CD4-positive, alpha-beta T cell (primary cell): Measurements from ENCODE around the gene IQGAP1. TPM values are rescaled to one million over a fixed set of nuclear protein-coding genes. Genes with fewer than 3 reads are reported as not detected.
A peak's percentile ranks its signal among the peaks of the same experiment; 100 is the strongest.

ENCODE experiments used
- ATAC-seq: fragments of 200-7000 bp; cut with Tn5 transposase; one replicate; pipeline ENCODE4 v1.10.0; 2022; ENCODE audit warnings: mild to moderate bottlenecking; ENCODE audit not compliant: poor library complexity
- CTCF ChIA-PET: fragments of 350-600 bp; sonication (Branson Sonifier 250); formaldehyde crosslinking; loops from one replicate; lab custom pipeline; 2021; ENCODE audit warnings: antibody characterized with exemption, inconsistent platforms; lab: Charles Lee
- POLR2A ChIA-PET: fragments of 350-600 bp; sonication (Branson Sonifier 250); formaldehyde crosslinking; loops from one replicate; lab custom pipeline; 2021; ENCODE audit warnings: antibody characterized with exemption, inconsistent platforms; lab: Charles Lee
- DNase-seq, 14 experiments: peaks; one replicate each; pipeline ENCODE4 v3.0.0-alpha.2; 2013 to 2020; ENCODE audit warnings: mixed read lengths in 2 of 14
- H3K27ac ChIP-seq, 2 donors: one replicate each; pipeline versions ENCODE4 v1.5.1 to v1.7.0; 2013; ENCODE audit warnings: low read length in 2 of 2, low read depth in 1 of 2, mild to moderate bottlenecking in 1 of 2
- H3K27me3 ChIP-seq, 2 experiments: 1 replicate in 1 of 2; 2 replicates in 1 of 2; pipeline versions ENCODE4 v1.6.1 to v1.7.0; 2013; ENCODE audit warnings: low read length in 2 of 2, control low read depth in 1 of 2, mild to moderate bottlenecking in 1 of 2, moderate library complexity in 1 of 2; ENCODE audit not compliant: insufficient read depth in 2 of 2, control insufficient read depth in 1 of 2
- H3K36me3 ChIP-seq: one replicate; pipeline ENCODE4 v1.6.1; 2013; ENCODE audit warnings: low read length, control low read depth; ENCODE audit not compliant: insufficient read depth
- H3K4me1 ChIP-seq: one replicate; pipeline ENCODE4 v1.6.1; 2013; ENCODE audit warnings: low read length, control low read depth; ENCODE audit not compliant: insufficient read depth
- H3K4me3 ChIP-seq: one replicate; pipeline ENCODE4 v1.5.1; 2013; ENCODE audit warnings: mild to moderate bottlenecking, low read length, moderate library complexity
- H3K9me3 ChIP-seq, 2 experiments: 1 replicate in 1 of 2; 2 replicates in 1 of 2; pipeline versions ENCODE4 v1.6.1 to v1.7.0; 2013; ENCODE audit warnings: low read length in 2 of 2, mild to moderate bottlenecking in 2 of 2, control low read depth in 1 of 2, moderate library complexity in 1 of 2; ENCODE audit not compliant: control insufficient read depth in 1 of 2, insufficient read depth in 1 of 2
- H3K27ac Mint-ChIP-seq: one replicate; pipeline ENCODE4 v1.8.0; 2020; ENCODE audit warnings: mixed read lengths
- H3K27me3 Mint-ChIP-seq: one replicate; pipeline ENCODE4 v1.8.0; 2021; ENCODE audit warnings: mixed read lengths
- H3K36me3 Mint-ChIP-seq: one replicate; pipeline ENCODE4 v1.8.0; 2021; ENCODE audit warnings: low read depth, mixed read lengths
- H3K4me1 Mint-ChIP-seq: one replicate; pipeline ENCODE4 v1.8.0; 2021; ENCODE audit warnings: low read depth, mixed read lengths
- H3K4me3 Mint-ChIP-seq: one replicate; pipeline ENCODE4 v1.8.0; 2020; ENCODE audit warnings: mild to moderate bottlenecking, mixed read lengths
- H3K9me3 Mint-ChIP-seq: one replicate; pipeline ENCODE4 v1.8.0; 2020; ENCODE audit warnings: mixed read lengths
- intact Hi-C, 2 experiments: fragments of 100-400 bp; cut with DNase I in 1 of 2; cut with micrococcal nuclease in 1 of 2; formaldehyde crosslinking; loops; one replicate each; pipeline versions ENCODE4 v1.15.1 to v1.9.0; 2023 to 2025; cut with DNase I, micrococcal nuclease
- total RNA-seq, 174 experiments: library from RNA in 2 of 174; stranded (reverse) in 2 of 174; gene quantifications; one replicate each; pipeline ENCODE4 v1.2.3 and lab custom pipeline; 2021 to 2026
- TF ChIP-seq, protein P1 (sequence below): fragments of 200-600 bp; IDR thresholded peaks from one replicate; pipeline ENCODE4 v1.8.0; 2022; ENCODE audit warnings: antibody characterized with exemption, mild to moderate bottlenecking

The IQGAP1 gene
- total RNA-seq, 2 experiments from 2014 or later: 76.8 to 78.7 TPM

DNA sequence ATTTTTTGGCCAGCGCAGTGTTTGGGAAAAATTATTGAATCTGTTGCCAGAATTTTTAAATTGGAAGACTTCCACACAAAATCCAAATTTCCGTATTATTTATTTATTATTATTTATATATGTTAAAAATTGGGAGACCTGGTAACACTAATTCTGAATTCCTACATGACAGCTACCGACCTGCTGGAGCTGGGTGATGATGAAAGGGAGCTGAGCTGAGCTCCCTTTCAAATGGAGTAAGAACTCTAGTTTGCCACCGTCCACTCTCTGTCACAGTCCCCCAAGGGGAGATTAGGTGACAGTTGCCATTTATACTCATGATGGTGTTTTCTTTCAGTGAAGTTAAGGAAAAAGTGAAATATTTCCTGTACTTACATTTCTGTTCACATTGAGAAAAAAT is 143.1 kb downstream of the IQGAP1 start:
- Mint-ChIP-seq H3K27me3 (no peaks in the 10 kb centered on the region), H3K27ac (peak overlapping the region; percentile 92), H3K9me3 (no peaks in the 10 kb centered on the region)

GRCh38 chr15:90535254-90535653 is 147.2 kb downstream of the IQGAP1 start:
- ChIA-PET POLR2A (interaction anchor here (0.7 to 2.1 kb wide), 2 partner anchors 26 to 141 kb away, joined by 3 to 6 read pairs; no protein-coding TSS in a partner anchor), CTCF (no interaction called here)
- H3K36me3 ChIP-seq: no peaks in the 10 kb centered on the region
- H3K4me1 Mint-ChIP-seq: peaks cover 91% of the 10 kb centered on the region
- H3K27me3 ChIP-seq: no peaks in the 10 kb centered on the region
- intact Hi-C loops: loop anchor here in 1 of 2 experiments (5.0 kb wide), 1 partner anchor 37 kb away; no protein-coding TSS in a partner anchor
- H3K27me3 Mint-ChIP-seq: no peaks in the 10 kb centered on the region
- no peak for ATAC-seq
- H3K27ac Mint-ChIP-seq: peak overlapping the region; percentile 97
- no peaks in the 10 kb centered on the region for H3K9me3 Mint-ChIP-seq
- no peak for DNase-seq
- H3K27ac ChIP-seq: no peak overlapping the region
- peak overlapping the region; percentile 4 for H3K4me3 Mint-ChIP-seq
- peaks cover 21% of the 10 kb centered on the region for H3K36me3 Mint-ChIP-seq
- TF ChIP-seq, protein P1, sequence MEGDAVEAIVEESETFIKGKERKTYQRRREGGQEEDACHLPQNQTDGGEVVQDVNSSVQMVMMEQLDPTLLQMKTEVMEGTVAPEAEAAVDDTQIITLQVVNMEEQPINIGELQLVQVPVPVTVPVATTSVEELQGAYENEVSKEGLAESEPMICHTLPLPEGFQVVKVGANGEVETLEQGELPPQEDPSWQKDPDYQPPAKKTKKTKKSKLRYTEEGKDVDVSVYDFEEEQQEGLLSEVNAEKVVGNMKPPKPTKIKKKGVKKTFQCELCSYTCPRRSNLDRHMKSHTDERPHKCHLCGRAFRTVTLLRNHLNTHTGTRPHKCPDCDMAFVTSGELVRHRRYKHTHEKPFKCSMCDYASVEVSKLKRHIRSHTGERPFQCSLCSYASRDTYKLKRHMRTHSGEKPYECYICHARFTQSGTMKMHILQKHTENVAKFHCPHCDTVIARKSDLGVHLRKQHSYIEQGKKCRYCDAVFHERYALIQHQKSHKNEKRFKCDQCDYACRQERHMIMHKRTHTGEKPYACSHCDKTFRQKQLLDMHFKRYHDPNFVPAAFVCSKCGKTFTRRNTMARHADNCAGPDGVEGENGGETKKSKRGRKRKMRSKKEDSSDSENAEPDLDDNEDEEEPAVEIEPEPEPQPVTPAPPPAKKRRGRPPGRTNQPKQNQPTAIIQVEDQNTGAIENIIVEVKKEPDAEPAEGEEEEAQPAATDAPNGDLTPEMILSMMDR: no peak
- H3K9me3 ChIP-seq: no peaks in the 10 kb centered on the region
- H3K4me1 ChIP-seq: peaks cover 48% of the 10 kb centered on the region
- no peak overlapping the region for H3K4me3 ChIP-seq

More for the DNA sequence above, 143.1 kb downstream of the IQGAP1 start:
- POLR2A ChIA-PET: interaction anchor here (0.5 to 3.3 kb wide), 22 partner anchors 8 to 1257 kb away, joined by 3 to 67 read pairs (median 6); no protein-coding TSS in a partner anchor
- peak overlapping the region; percentile 97 for H3K4me3 Mint-ChIP-seq
- H3K4me3 ChIP-seq: peak overlapping the region; percentile 94
- peaks cover 42% of the 10 kb centered on the region for H3K4me1 ChIP-seq
- H3K36me3 ChIP-seq: no peaks in the 10 kb centered on the region
- DNase-seq (no peak), ATAC-seq (no peak)
- peaks cover 54% of the 10 kb centered on the region for H3K4me1 Mint-ChIP-seq
- no peaks in the 10 kb centered on the region for H3K9me3 ChIP-seq
- H3K27ac ChIP-seq: no peak overlapping the region
- intact Hi-C loops: no loop called here
- H3K27me3 ChIP-seq: no peaks in the 10 kb centered on the region
- CTCF ChIA-PET: interaction anchor here (0.5 to 2.9 kb wide), 7 partner anchors 8 to 400 kb away, joined by 3 to 14 read pairs (median 4); no protein-coding TSS in a partner anchor
- TF ChIP-seq, protein P1: no peak
- peaks cover 4% of the 10 kb centered on the region for H3K36me3 Mint-ChIP-seq

DNA sequence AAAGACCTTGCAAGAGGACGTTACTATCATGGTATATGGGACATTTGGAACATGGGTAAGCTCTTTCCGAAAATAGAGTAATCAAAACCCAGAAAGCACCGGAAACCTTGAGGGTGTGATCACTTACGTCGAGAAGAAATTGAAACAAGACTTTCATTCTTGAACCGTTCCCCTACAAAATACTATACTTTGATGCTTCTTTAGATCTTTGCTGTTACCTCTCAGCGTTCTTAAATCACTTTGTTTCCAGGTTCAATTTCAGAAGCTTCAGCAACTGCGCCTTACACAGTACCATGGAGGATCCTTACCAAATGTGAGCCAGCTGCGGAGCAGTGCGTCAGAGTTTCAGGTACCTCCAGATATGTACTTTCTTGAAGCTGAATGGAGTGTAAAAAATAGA is 151.7 kb downstream of the IQGAP1 start:
- POLR2A ChIA-PET: interaction anchor here (0.6 to 3.0 kb wide), 28 partner anchors 9 to 1310 kb away, joined by 3 to 67 read pairs (median 5); partner anchors contain the start of genes BLM, CRTC3 and IQGAP1
- peak overlapping the region; percentile 89 for H3K4me3 Mint-ChIP-seq
- peak overlapping the region; percentile 54 for H3K4me3 ChIP-seq
- peaks cover 11% of the 10 kb centered on the region for H3K36me3 ChIP-seq
- intact Hi-C loops: loop anchor here in 1 of 2 experiments (2.0 to 5.0 kb wide), 2 partner anchors 33 to 55 kb away; no protein-coding TSS in a partner anchor
- H3K4me1 Mint-ChIP-seq: peaks cover 80% of the 10 kb centered on the region
- DNase-seq: peak in 9 of 14 experiments; percentile 13 to 74 (median 45)
- CTCF ChIA-PET: interaction anchor here (1.8 to 2.6 kb wide), 3 partner anchors 9 to 80 kb away, joined by 6 to 14 read pairs (median 6); partner anchors contain the start of gene CRTC3
- ATAC-seq: peak; percentile 87
- H3K36me3 Mint-ChIP-seq: peaks cover 49% of the 10 kb centered on the region
- no peaks in the 10 kb centered on the region for H3K9me3 ChIP-seq
- H3K27me3 ChIP-seq: no peaks in the 10 kb centered on the region
- peak overlapping the region; percentile 49 to 83 for H3K27ac ChIP-seq
- H3K9me3 Mint-ChIP-seq: no peaks in the 10 kb centered on the region
- peaks cover 35% of the 10 kb centered on the region for H3K4me1 ChIP-seq
- no peaks in the 10 kb centered on the region for H3K27me3 Mint-ChIP-seq
- peak overlapping the region; percentile 97 for H3K27ac Mint-ChIP-seq
- TF ChIP-seq, protein P1: no peak
